HUES6 (cell line): Measurements from ENCODE around the gene SLC6A18.

Source experiments
- H3K27ac ChIP-seq: 2 replicates; pipeline ENCODE4 v1.7.0; 2013; ENCODE audit warnings: low read depth, mild to moderate bottlenecking, low read length, inconsistent platforms
- H3K27me3 ChIP-seq: 2 replicates; pipeline ENCODE4 v1.6.1; 2013; ENCODE audit warnings: low read length; ENCODE audit not compliant: control insufficient read depth, insufficient read depth
- H3K36me3 ChIP-seq: 2 replicates; pipeline ENCODE4 v1.6.1; 2013; ENCODE audit warnings: low read length; ENCODE audit not compliant: control insufficient read depth, insufficient read depth
- H3K4me1 ChIP-seq: 2 replicates; pipeline ENCODE4 v1.6.1; 2013; ENCODE audit warnings: low read length; ENCODE audit not compliant: control insufficient read depth, insufficient read depth
- H3K4me3 ChIP-seq: 2 replicates; pipeline ENCODE4 v1.5.1; 2013; ENCODE audit warnings: low read depth, low read length
- H3K9ac ChIP-seq: one replicate; pipeline ENCODE4 v1.6.1; 2013; ENCODE audit warnings: mild to moderate bottlenecking, low read length
- H3K9me3 ChIP-seq: 2 replicates; pipeline ENCODE4 v1.6.1; 2013; ENCODE audit warnings: low read depth, low read length; ENCODE audit not compliant: control insufficient read depth, insufficient read depth

The SLC6A18 gene

GRCh38 chr5:1241509-1242080 is 16.4 kb downstream of the SLC6A18 start:
- Histone ChIP-seq H3K9ac (no peak overlapping the region), H3K4me1 (0 out of 2 replicates have a peak, but pooled peaks cover 4% of the 10 kb centered on the region), H3K9me3 (peaks cover 2% of the 10 kb centered on the region), H3K4me3 (no peak overlapping the region), H3K27ac (no peak overlapping the region), H3K27me3 (peaks cover 5% of the 10 kb centered on the region; the same call in 1 of the 2 replicates), H3K36me3 (no peaks in the 10 kb centered on the region)

DNA sequence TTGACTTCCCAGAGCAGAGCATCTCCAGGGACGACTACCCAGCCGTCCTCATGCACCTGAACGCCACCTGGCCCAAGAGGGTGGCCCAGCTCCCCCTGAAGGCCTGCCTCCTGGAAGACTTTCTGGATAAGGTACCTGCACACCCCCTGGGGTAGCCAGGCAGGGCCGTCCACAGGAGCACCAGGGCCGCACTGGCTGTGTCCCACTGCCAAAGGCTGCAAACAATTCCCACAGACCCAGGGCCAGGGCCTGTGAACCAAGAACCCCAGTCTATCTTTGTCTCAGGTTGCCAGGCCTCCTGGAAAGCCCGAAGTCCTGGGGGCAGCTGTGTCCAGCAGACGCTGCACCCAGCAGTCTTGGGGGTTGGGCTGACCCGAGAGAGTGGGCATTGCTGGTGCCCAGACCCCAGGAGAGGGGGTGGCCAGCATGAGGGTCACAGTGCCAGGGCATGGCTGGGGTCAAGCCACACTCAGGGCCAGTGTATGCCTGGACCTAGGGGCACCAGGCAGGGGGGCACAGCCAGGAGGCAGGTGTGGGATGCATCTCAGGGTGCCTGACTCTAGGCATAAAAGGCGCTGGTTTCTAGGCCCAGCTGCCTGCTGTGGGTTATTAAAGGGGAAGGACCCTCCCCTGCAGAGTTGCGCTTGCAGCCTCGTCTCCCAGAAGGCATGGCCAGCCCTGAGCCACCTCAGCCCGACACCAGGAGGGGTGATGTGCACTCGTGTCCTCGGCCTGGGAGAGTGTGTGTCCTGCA is 17.7 kb downstream of the SLC6A18 start:
- Histone ChIP-seq H3K27ac (no peak overlapping the region), H3K9me3 (no peaks in the 10 kb centered on the region), H3K9ac (no peak overlapping the region), H3K4me3 (no peak overlapping the region), H3K36me3 (no peaks in the 10 kb centered on the region), H3K27me3 (peaks cover 15% of the 10 kb centered on the region; the same call in 1 of the 2 replicates), H3K4me1 (0 out of 2 replicates have a peak, but pooled peaks cover 4% of the 10 kb centered on the region)

- 0 out of 2 replicates have a peak, but pooled peaks cover 4% of the 10 kb centered on the region for H3K4me1 ChIP-seq
- peaks cover 18% of the 10 kb centered on the region; the same call in 1 of the 2 replicates for H3K27me3 ChIP-seq
- no peaks in the 10 kb centered on the region for H3K9me3 ChIP-seq
- no peak overlapping the region for H3K27ac ChIP-seq
- H3K36me3 ChIP-seq = no peaks in the 10 kb centered on the region
- no peak overlapping the region for H3K9ac ChIP-seq
- H3K4me3 ChIP-seq = no peak overlapping the region
Measured at GRCh38 chr5:1243487-1244130, 18.4 kb downstream of the SLC6A18 start.

GRCh38 chr5:1244255-1244654 is 19.1 kb downstream of the SLC6A18 start:
- Histone ChIP-seq H3K27me3 (peaks cover 18% of the 10 kb centered on the region; the same call in 1 of the 2 replicates), H3K27ac (no peak overlapping the region), H3K36me3 (no peaks in the 10 kb centered on the region), H3K4me1 (0 out of 2 replicates have a peak, but pooled peaks cover 4% of the 10 kb centered on the region), H3K9ac (no peak overlapping the region), H3K9me3 (no peaks in the 10 kb centered on the region), H3K4me3 (no peak overlapping the region)

GRCh38 chr5:1244976-1245375 is 19.8 kb downstream of the SLC6A18 start:
- H3K27me3 ChIP-seq = peaks cover 18% of the 10 kb centered on the region; the same call in 1 of the 2 replicates
- no peak overlapping the region for H3K9ac ChIP-seq
- H3K4me1 ChIP-seq = 0 out of 2 replicates have a peak, but pooled peaks cover 4% of the 10 kb centered on the region
- H3K36me3 ChIP-seq = no peaks in the 10 kb centered on the region
- no peak overlapping the region for H3K27ac ChIP-seq
- no peak overlapping the region for H3K4me3 ChIP-seq
- no peaks in the 10 kb centered on the region for H3K9me3 ChIP-seq

DNA sequence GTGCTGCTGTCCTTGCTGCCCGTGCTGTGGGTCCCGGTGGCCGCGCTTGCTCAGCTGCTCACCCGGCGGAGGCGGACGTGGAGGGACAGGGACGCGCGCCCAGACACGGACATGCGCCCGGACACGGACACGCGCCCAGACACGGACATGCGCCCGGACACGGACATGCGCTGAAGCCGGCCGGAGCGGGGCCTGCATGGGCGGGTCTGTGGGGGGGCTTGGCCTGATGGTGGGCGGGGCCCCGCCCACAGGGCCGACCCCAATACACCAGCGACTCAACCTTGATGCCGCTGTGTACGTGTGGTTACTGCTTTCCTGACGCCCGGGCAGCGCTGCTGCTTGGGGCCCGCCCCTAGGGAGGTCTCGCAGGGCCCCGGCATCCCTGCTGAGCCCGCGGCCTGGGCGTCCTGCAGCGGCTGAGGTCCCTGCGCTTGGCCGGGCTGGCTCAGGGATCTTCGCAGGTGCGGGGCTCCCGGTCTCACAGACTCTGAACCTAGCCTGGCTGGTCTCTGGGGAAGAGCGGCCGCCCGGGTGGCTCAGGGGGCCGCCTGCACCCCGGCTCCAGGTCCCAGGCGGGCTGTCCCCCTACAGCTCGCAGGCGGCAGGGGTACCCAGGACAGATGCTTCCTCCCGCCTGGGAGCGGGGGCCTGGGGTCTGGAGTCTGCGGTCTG is 20.9 kb downstream of the SLC6A18 start:
- no peaks in the 10 kb centered on the region for H3K9me3 ChIP-seq
- peaks cover 18% of the 10 kb centered on the region; the same call in 1 of the 2 replicates for H3K27me3 ChIP-seq

GRCh38 chr5:1246711-1247431 is 21.7 kb downstream of the SLC6A18 start:
- H3K9me3 ChIP-seq = no peaks in the 10 kb centered on the region
- no peak overlapping the region for H3K27ac ChIP-seq
- 0 out of 2 replicates have a peak, but pooled peaks cover 4% of the 10 kb centered on the region for H3K4me1 ChIP-seq
- no peaks in the 10 kb centered on the region for H3K36me3 ChIP-seq
- peaks cover 18% of the 10 kb centered on the region; the same call in 1 of the 2 replicates for H3K27me3 ChIP-seq
- no peak overlapping the region for H3K4me3 ChIP-seq
- no peak overlapping the region for H3K9ac ChIP-seq

More for the DNA sequence above, 20.9 kb downstream of the SLC6A18 start:
- no peak overlapping the region for H3K4me3 ChIP-seq
- H3K4me1 ChIP-seq = 0 out of 2 replicates have a peak, but pooled peaks cover 4% of the 10 kb centered on the region
- no peak overlapping the region for H3K9ac ChIP-seq
- H3K27ac ChIP-seq = no peak overlapping the region
- H3K36me3 ChIP-seq = no peaks in the 10 kb centered on the region

- no peaks in the 10 kb centered on the region for H3K9me3 ChIP-seq
- H3K4me3 ChIP-seq = no peak overlapping the region
- H3K27me3 ChIP-seq = peaks cover 18% of the 10 kb centered on the region; the same call in 1 of the 2 replicates
- no peak overlapping the region for H3K9ac ChIP-seq
- 0 out of 2 replicates have a peak, but pooled peaks cover 4% of the 10 kb centered on the region for H3K4me1 ChIP-seq
- no peaks in the 10 kb centered on the region for H3K36me3 ChIP-seq
- no peak overlapping the region for H3K27ac ChIP-seq
Measured at GRCh38 chr5:1247811-1248210, 22.6 kb downstream of the SLC6A18 start.

DNA sequence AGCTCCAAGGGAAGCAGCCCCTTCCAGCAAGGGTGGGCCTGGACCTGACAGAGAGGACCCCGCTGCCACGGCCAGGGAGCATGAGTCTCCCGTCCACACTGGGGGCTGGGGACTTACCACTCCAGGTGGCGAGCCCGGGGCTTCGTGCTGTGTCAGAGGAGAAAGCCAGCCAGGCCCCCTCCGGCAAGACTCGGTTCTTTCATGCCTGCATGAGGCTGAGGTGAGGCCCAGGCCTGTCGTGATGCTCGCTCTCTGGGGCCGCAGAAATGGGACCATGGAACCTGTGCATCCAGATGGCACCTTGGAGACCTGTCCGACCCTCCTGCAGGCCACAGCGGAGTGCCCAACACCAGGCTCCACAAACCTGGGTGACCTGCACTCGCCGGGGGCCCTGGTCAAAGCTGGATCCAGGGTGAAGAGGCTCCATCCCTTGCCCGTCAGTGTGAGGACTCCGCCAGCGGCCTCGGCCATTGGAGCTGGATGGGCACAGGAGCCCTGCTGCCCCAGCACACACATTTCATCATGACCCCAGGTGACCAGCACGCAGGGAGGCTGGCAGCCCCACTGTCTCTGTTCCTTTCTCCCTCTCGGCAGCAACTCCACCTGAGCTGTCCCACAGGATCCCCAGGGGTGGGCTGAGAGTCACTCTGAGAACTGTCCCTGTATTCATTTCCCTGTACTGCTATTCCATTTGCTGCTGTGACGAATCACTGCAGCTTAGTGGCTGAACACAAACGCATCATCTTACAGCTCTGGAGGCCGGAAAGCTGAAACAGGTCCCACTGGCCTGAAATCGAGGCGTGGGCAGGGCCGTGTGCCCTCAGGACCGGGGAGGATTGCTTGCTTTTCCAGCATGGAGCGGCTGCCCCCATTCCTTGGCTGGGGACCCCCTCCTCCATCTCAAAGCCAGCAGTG is 24.4 kb downstream of the SLC6A18 start:
- Histone ChIP-seq H3K27me3 (peaks cover 18% of the 10 kb centered on the region; the same call in 1 of the 2 replicates), H3K9me3 (no peaks in the 10 kb centered on the region), H3K27ac (no peak overlapping the region)

More for the DNA sequence above, 24.4 kb downstream of the SLC6A18 start:
- no peak overlapping the region for H3K9ac ChIP-seq
- no peaks in the 10 kb centered on the region for H3K36me3 ChIP-seq
- H3K4me1 ChIP-seq = no peaks in the 10 kb centered on the region
- H3K4me3 ChIP-seq = no peak overlapping the region
